Measurements from ENCODE around the gene HHATL. TPM values are rescaled to one million over a fixed set of nuclear protein-coding genes. Genes with fewer than 3 reads are reported as not detected.

HHATL gene
- total and polyA plus RNA-seq, 10 of the 15 experiments (the other 5 are each of a cell fraction or from before 2014, with no cell fraction given): not detected

- TF ChIP-seq ZBTB11 (CRISPR knock-in tag; IDR thresholded peaks at IDR 0.05): no peak
These were observed 43.3 kb upstream of the HHATL start (continued) for GRCh38 chr3:42745776-42746454.

- no peak overlapping the region for H3K4me2 ChIP-seq (ENCODE audit: control insufficient read depth, insufficient read depth)
- ATAC-seq (no peak), FAIRE-seq (no peak), DNase-seq (ENCODE audit: low read depth, low spot score) (no peak)
- SMC1A ChIA-PET (ENCODE audit: uncharacterized antibody, unreplicated experiment): interaction anchor here (0.6 to 3.0 kb wide), 9 partner anchors 8 to 173 kb away, joined by 3 to 27 read pairs (median 5); partner anchors contain the start of genes SEC22C and SS18L2
- CTCF ChIA-PET: interaction anchor here (0.9 to 4.2 kb wide), 20 partner anchors 9 to 209 kb away, joined by 3 to 30 read pairs (median 4); partner anchors contain the start of gene SEC22C
- no peaks in the 10 kb centered on the region for H3K9me3 ChIP-seq (replicated peaks; ENCODE audit: control insufficient read depth, insufficient read depth, low read length)
- no peaks in the 10 kb centered on the region for H3K27me3 ChIP-seq (replicated peaks in 1 of 2; ENCODE audit: control insufficient read depth in 2 of 2, insufficient read depth in 2 of 2, low read length in 1 of 2)
- 31% methylated on average over 3 of the region's 3 CpGs for WGBS (ENCODE audit: insufficient coverage, insufficient replicate concordance, low lambda C conversion rate, missing lambda C conversion rate)
- intact Hi-C loops (cut with micrococcal nuclease; ENCODE audit: unreplicated experiment): loop anchor here (10.0 kb wide), 1 partner anchor 201 kb away; no protein-coding TSS in a partner anchor
- RAD21 ChIA-PET (ENCODE audit: unreplicated experiment): no interaction called here
- POLR2A ChIA-PET: no interaction called here
- no peaks in the 10 kb centered on the region for H3K79me2 ChIP-seq (ENCODE audit: control insufficient read depth, insufficient read depth, low read length)
- no TSS peak for BruUV-seq (replicated peaks)
- H3K9ac ChIP-seq (ENCODE audit: control insufficient read depth, insufficient read depth, low read length): no peak overlapping the region
- in situ Hi-C loops (cut with MboI): loop anchor here (10.0 kb wide), 1 partner anchor 171 kb away; no protein-coding TSS in a partner anchor
- H4K20me1 ChIP-seq (ENCODE audit: control insufficient read depth, insufficient read depth): no peaks in the 10 kb centered on the region
- no peak overlapping the region for H3K27ac ChIP-seq (ENCODE audit: control insufficient read depth, insufficient read depth)
- no peak overlapping the region for H2AFZ ChIP-seq (ENCODE audit: control insufficient read depth, low read depth, low read length)
- no peak overlapping the region for H3K4me3 ChIP-seq
- no peaks in the 10 kb centered on the region for H3K36me3 ChIP-seq (ENCODE audit: control insufficient read depth in 2 of 2, insufficient read depth in 2 of 2, low read length in 1 of 2)
- H3K4me1 ChIP-seq (ENCODE audit: control insufficient read depth, insufficient read depth, low read length): no peaks in the 10 kb centered on the region
- TF ChIP-seq SREBF1 (IDR thresholded peaks at IDR 0.05; ENCODE audit: low read length) (no peak), TBL1XR1 (IDR thresholded peaks at IDR 0.05; ENCODE audit: low read depth, low read length) (no peak), ZNF687 (IDR thresholded peaks at IDR 0.05) (no peak), CREM (IDR thresholded peaks at IDR 0.05; ENCODE audit: low read depth) (no peak), BMI1 (IDR thresholded peaks at IDR 0.05; ENCODE audit: borderline replicate concordance) (no peak), BCLAF1 (IDR thresholded peaks at IDR 0.05) (no peak), NFIC (IDR thresholded peaks at IDR 0.05; ENCODE audit: low read depth, low read length) (no peak), KDM1A (IDR thresholded peaks at IDR 0.05; ENCODE audit: borderline replicate concordance) (no peak), NR2C2 (IDR thresholded peaks at IDR 0.05; ENCODE audit: borderline replicate concordance, control insufficient read depth, insufficient read length, low read depth) (no peak), FOS (IDR thresholded peaks at IDR 0.05; ENCODE audit: borderline replicate concordance, extremely low read depth, insufficient read length) (no peak)
These were observed 42.7 kb upstream of the HHATL start for GRCh38 chr3:42745291-42745745.
